Stimulated activated CD4-positive, alpha-beta T cell treated with anti-CD3 and anti-CD28 coated beads, TNF-alpha, amount 100 ng/mL, for 1 hour (primary cell): ENCODE data around the gene LSM12.
A peak's percentile ranks its signal among the peaks of the same experiment; 100 is the strongest.
"Not testable (repeated sequence)": the region's sequence is repeated elsewhere in the genome, so short reads cannot be mapped to it uniquely, and the experiment has no call there.

ENCODE experiments used
- DNase-seq, 3 donors: peaks; one replicate each; pipeline ENCODE4 v3.0.0-alpha.2; 2020; ENCODE audit warnings: low read depth in 3 of 3, low spot score in 1 of 3

The LSM12 gene

GRCh38 chr17:44066204-44066930, at the start of gene LSM12:
Gene LSM12 (minus strand): TSS chr17:44066671. CDS start chr17:44066587, 84 bp downstream.
- DNase-seq: peak; percentile 56 to 94 (median 72)

- DNase-seq: no peak
Observed at GRCh38 chr17:44115585-44116415, 49.3 kb upstream of the LSM12 start.

- no peak for DNase-seq
Observed at GRCh38 chr17:44113868-44114840, 47.7 kb upstream of the LSM12 start.

- DNase-seq: no peak
Observed at GRCh38 chr17:44113382-44113781, 46.9 kb upstream of the LSM12 start.

- no peak for DNase-seq
Observed at GRCh38 chr17:44112284-44113280, 46.1 kb upstream of the LSM12 start.

- no peak for DNase-seq
Observed at GRCh38 chr17:44111777-44112176, 45.3 kb upstream of the LSM12 start.

- DNase-seq: peak; percentile 17 to 27 (median 18)
Observed at GRCh38 chr17:44110823-44111633, 44.6 kb upstream of the LSM12 start.

GRCh38 chr17:44110011-44110686, 43.7 kb upstream of the LSM12 start:
- DNase-seq: no peak

GRCh38 chr17:44109312-44109630, 42.8 kb upstream of the LSM12 start:
- no peak for DNase-seq

GRCh38 chr17:44108440-44109311, 42.2 kb upstream of the LSM12 start:
- DNase-seq: no peak

GRCh38 chr17:44106801-44107200, 40.3 kb upstream of the LSM12 start:
- DNase-seq: no peak

- DNase-seq: no peak
Observed at GRCh38 chr17:44105941-44106340, 39.5 kb upstream of the LSM12 start.

GRCh38 chr17:44105483-44105882, 39.0 kb upstream of the LSM12 start:
- no peak for DNase-seq

- DNase-seq: no peak
Observed at GRCh38 chr17:44102849-44103622, 36.6 kb upstream of the LSM12 start.

GRCh38 chr17:44101858-44102257, 35.4 kb upstream of the LSM12 start:
- DNase-seq: not testable (repeated sequence)

- DNase-seq: no peak
Observed at GRCh38 chr17:44097110-44097958, 30.9 kb upstream of the LSM12 start.
